Body of pancreas (tissue), 4 donors: Measurements from ENCODE around the gene CRACR2A. TPM values are rescaled to one million over a fixed set of nuclear protein-coding genes. Genes with fewer than 3 reads are reported as not detected.
A peak's percentile ranks its signal among the peaks of the same experiment; 100 is the strongest.

Source experiments
- ATAC-seq: fragments of 150-250 bp; one replicate; pipeline ENCODE4 v1.9.1; 2016
- DNase-seq, 4 donors: peaks; one replicate each; pipeline ENCODE4 v3.0.0-alpha.2; 2019
- H3K27ac ChIP-seq, 4 donors: fragments of 200-600 bp; sonication (generic); 1 replicate in 3 of 4; 2 replicates in 1 of 4; pipeline versions ENCODE4 v1.5.1 to v1.6.1; 2016 to 2019; ENCODE audit warnings: mild to moderate bottlenecking in 1 of 4, mixed read lengths in 1 of 4, moderate library complexity in 1 of 4
- H3K27me3 ChIP-seq, 2 donors: fragments of 200-600 bp; sonication (generic); one replicate each; pipeline ENCODE4 v1.6.0; 2016; ENCODE audit warnings: mild to moderate bottlenecking in 1 of 2
- H3K36me3 ChIP-seq, 2 donors: fragments of 200-600 bp; sonication (generic); replicated peaks in 1 of 2; 2 replicates each; pipeline ENCODE4 v1.5.1; 2016; ENCODE audit warnings: low read depth in 2 of 2; ENCODE audit not compliant: insufficient read depth in 1 of 2
- H3K4me1 ChIP-seq: fragments of 200-600 bp; sonication (generic); one replicate; pipeline ENCODE4 v1.6.0; 2016
- H3K4me3 ChIP-seq, 2 donors: fragments of 200-600 bp; sonication (generic); 1 replicate in 1 of 2; 2 replicates in 1 of 2; pipeline ENCODE4 v1.5.1; 2016 to 2019
- H3K9me3 ChIP-seq, 3 donors: fragments of 200-600 bp; sonication (generic); 1 replicate in 2 of 3; 2 replicates in 1 of 3; pipeline ENCODE4 v1.5.1; 2016
- CTCF ChIP-seq, 7 experiments: fragments of 450-650 bp in 4 of 7; fragments of 200-600 bp in 3 of 7; sonication (generic) in 3 of 7; IDR thresholded peaks; one replicate each; pipeline ENCODE4 v1.5.1; 2016 to 2019; ENCODE audit warnings: antibody characterized with exemption in 7 of 7
- POLR2A ChIP-seq, 3 donors: fragments of 450-650 bp; IDR thresholded peaks; one replicate each; pipeline ENCODE4 v1.6.1; 2016; ENCODE audit warnings: antibody characterized with exemption in 3 of 3, mild to moderate bottlenecking in 2 of 3
- WGBS, 2 donors: methylation state at CpG; one replicate each; pipeline ENCODE4 v1.1.5; 2017; 5-methylcytosine and 5-hydroxymethylcytosine counted together
- intact Hi-C: fragments of 100-400 bp; cut with DNase I; formaldehyde crosslinking; loops from one replicate; pipeline ENCODE4 v1.15.1; 2023
- total RNA-seq, 2 donors: library from RNA; depleted of rRNA; stranded (reverse); fragments of >200 nt; gene quantifications; one replicate each; pipeline ENCODE4 v1.1.0, GENCODE V29; 2016

Gene CRACR2A
- total RNA-seq, 2 donors from 2014 or later, result 7.0 to 13.8 TPM

- peak; percentile 72 for ATAC-seq
- Histone ChIP-seq H3K9me3 (no peaks in the 10 kb centered on the region), H3K36me3 (no peaks in the 10 kb centered on the region), H3K27me3 (no peaks in the 10 kb centered on the region), H3K4me3 (no peak overlapping the region), H3K27ac (peak overlapping the region in 1 of 4 donors; percentile 12), H3K4me1 (peaks cover 4% of the 10 kb centered on the region)
- DNase-seq, result peak in 3 of 4 donors; percentile 40 to 56 (median 43)
- WGBS, 2 donors, result 52 to 75% methylated on average over 10 of the region's 10 CpGs
- TF ChIP-seq CTCF (IDR thresholded peaks at IDR 0.05), result no peak
- TF ChIP-seq POLR2A (IDR thresholded peaks at IDR 0.05), result no peak
- intact Hi-C loops, result no loop called here
Measured at GRCh38 chr12:3792623-3793288, 39.8 kb upstream of the CRACR2A start.

- WGBS, 2 donors, result 68 to 88% methylated on average over 5 of the region's 5 CpGs
- intact Hi-C loops, result no loop called here
- Histone ChIP-seq H3K4me1 (peaks cover 4% of the 10 kb centered on the region), H3K4me3 (no peak overlapping the region), H3K9me3 (no peaks in the 10 kb centered on the region), H3K27me3 (no peaks in the 10 kb centered on the region), H3K27ac (no peak overlapping the region), H3K36me3 (no peaks in the 10 kb centered on the region)
- TF ChIP-seq CTCF (IDR thresholded peaks at IDR 0.05) (no peak), POLR2A (IDR thresholded peaks at IDR 0.05) (no peak)
- no peak for ATAC-seq
- DNase-seq, result no peak
Measured at GRCh38 chr12:3791256-3791874, 38.5 kb upstream of the CRACR2A start.

GRCh38 chr12:3790642-3791041, 37.7 kb upstream of the CRACR2A start:
- WGBS, 2 donors, result 75 to 88% methylated on average over 2 of the region's 2 CpGs
- intact Hi-C loops, result no loop called here
- Histone ChIP-seq H3K4me3 (no peak overlapping the region), H3K36me3 (no peaks in the 10 kb centered on the region), H3K27me3 (no peaks in the 10 kb centered on the region), H3K9me3 (no peaks in the 10 kb centered on the region), H3K27ac (no peak overlapping the region), H3K4me1 (peaks cover 4% of the 10 kb centered on the region)
- DNase-seq, result no peak
- TF ChIP-seq CTCF (IDR thresholded peaks at IDR 0.05) (no peak), POLR2A (IDR thresholded peaks at IDR 0.05) (no peak)
- no peak for ATAC-seq

- no peaks in the 10 kb centered on the region for H3K36me3 ChIP-seq
- no peak overlapping the region for H3K27ac ChIP-seq
- H3K9me3 ChIP-seq, result no peaks in the 10 kb centered on the region
- ATAC-seq (no peak), DNase-seq (no peak)
- TF ChIP-seq POLR2A (IDR thresholded peaks at IDR 0.05), result no peak
- no peak for TF ChIP-seq CTCF (IDR thresholded peaks at IDR 0.05)
- intact Hi-C loops, result no loop called here
- no peak overlapping the region for H3K4me3 ChIP-seq
- H3K4me1 ChIP-seq, result peaks cover 4% of the 10 kb centered on the region
- 100% methylated on average over 1 of the region's 1 CpG for WGBS, 2 donors
- H3K27me3 ChIP-seq, result no peaks in the 10 kb centered on the region
Measured at GRCh38 chr12:3789838-3790237, 36.9 kb upstream of the CRACR2A start.
